OCI-LY3 (cell line): Measurements from ENCODE around the gene IQSEC1.

Experiments used
- H2AFZ ChIP-seq: fragments of 200-600, 300-600 bp; shearing (Covaris generic); 2 replicates; pipeline ENCODE4 v1.6.0; 2014; ENCODE audit warnings: antibody characterized with exemption, low read depth, low read length
- H3K27ac ChIP-seq: fragments of 200-600, 300-600 bp; sonication (generic); 2 replicates; pipeline ENCODE4 v1.5.1; 2014; ENCODE audit warnings: mild to moderate bottlenecking, low read length, moderate library complexity, mixed read lengths
- H3K27me3 ChIP-seq: fragments of 200-600, 300-600 bp; sonication (generic); 2 replicates; pipeline ENCODE4 v1.6.1; 2014; ENCODE audit warnings: low read depth, low read length, mixed read lengths
- H3K36me3 ChIP-seq: fragments of 200-600, 300-600 bp; sonication (generic); replicated peaks from 2 replicates; pipeline ENCODE3; 2014; ENCODE audit warnings: low read depth, low read length, mixed read lengths
- H3K4me1 ChIP-seq: fragments of 300-600, 200-600 bp; sonication (generic); 2 replicates; pipeline ENCODE4 v1.6.1; 2014; ENCODE audit warnings: low read length, mixed read lengths
- H3K4me2 ChIP-seq: fragments of 200-600, 300-600 bp; sonication (generic); 2 replicates; pipeline ENCODE4 v1.6.1; 2014; ENCODE audit warnings: low read length, mixed read lengths
- H3K4me3 ChIP-seq: fragments of 300-600, 200-600 bp; sonication (generic); 2 replicates; pipeline ENCODE4 v1.5.1; 2014; ENCODE audit warnings: antibody characterized with exemption, mild to moderate bottlenecking, low read length, moderate library complexity
- H3K79me2 ChIP-seq: fragments of 300-600, 200-600 bp; shearing (Covaris generic); 2 replicates; pipeline ENCODE4 v1.6.1; 2014; ENCODE audit warnings: mild to moderate bottlenecking, low read length, mixed read lengths
- H3K9ac ChIP-seq: fragments of 300-600, 200-600 bp; shearing (Covaris generic); 2 replicates; pipeline ENCODE4 v1.6.0; 2014; ENCODE audit warnings: mild to moderate bottlenecking, low read length, moderate library complexity
- H3K9me3 ChIP-seq: fragments of 200-600, 300-600 bp; shearing (Covaris generic); 2 replicates; pipeline ENCODE4 v1.6.1; 2014; ENCODE audit warnings: low read length, mixed read lengths; ENCODE audit not compliant: insufficient read depth
- H4K20me1 ChIP-seq: fragments of 200-600, 300-600 bp; sonication (generic); 2 replicates; pipeline ENCODE4 v1.6.1; 2016; ENCODE audit warnings: low read length, mixed read lengths; ENCODE audit not compliant: insufficient read depth
- EZH2phosphoT487 ChIP-seq: fragments of 200-600 bp; shearing (Covaris generic); IDR thresholded peaks from 2 replicates; pipeline ENCODE4 v1.6.1; 2018; ENCODE audit warnings: antibody characterized with exemption, mixed run types, low read depth
- TF ChIP-seq, protein P1 (sequence below): fragments of 200-600, 300-600 bp; sonication (generic); IDR thresholded peaks from 2 replicates; pipeline ENCODE4 v1.5.1; 2014; ENCODE audit warnings: antibody characterized with exemption, low read length, low read depth

Gene IQSEC1

DNA sequence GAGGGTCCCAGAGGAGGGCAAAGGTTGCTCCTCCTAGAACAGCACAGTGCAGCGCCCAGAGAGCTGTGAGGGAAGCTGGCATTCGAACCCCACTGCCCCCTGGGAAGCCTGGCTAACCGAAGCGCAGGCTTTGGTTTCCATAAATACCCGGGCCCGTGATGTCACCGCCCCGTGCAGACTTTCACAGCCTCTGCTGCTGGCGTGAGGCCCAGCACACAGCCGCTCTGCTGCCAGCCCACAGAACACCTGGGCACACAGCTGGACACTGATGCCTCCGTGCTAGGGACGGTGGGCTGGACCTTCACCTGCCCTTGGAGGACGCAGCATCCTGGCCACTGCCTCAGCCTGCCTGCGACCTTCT, 1.0 kb downstream of the IQSEC1 start:
- TF ChIP-seq, protein P1, sequence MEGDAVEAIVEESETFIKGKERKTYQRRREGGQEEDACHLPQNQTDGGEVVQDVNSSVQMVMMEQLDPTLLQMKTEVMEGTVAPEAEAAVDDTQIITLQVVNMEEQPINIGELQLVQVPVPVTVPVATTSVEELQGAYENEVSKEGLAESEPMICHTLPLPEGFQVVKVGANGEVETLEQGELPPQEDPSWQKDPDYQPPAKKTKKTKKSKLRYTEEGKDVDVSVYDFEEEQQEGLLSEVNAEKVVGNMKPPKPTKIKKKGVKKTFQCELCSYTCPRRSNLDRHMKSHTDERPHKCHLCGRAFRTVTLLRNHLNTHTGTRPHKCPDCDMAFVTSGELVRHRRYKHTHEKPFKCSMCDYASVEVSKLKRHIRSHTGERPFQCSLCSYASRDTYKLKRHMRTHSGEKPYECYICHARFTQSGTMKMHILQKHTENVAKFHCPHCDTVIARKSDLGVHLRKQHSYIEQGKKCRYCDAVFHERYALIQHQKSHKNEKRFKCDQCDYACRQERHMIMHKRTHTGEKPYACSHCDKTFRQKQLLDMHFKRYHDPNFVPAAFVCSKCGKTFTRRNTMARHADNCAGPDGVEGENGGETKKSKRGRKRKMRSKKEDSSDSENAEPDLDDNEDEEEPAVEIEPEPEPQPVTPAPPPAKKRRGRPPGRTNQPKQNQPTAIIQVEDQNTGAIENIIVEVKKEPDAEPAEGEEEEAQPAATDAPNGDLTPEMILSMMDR, result no peak
- TF ChIP-seq EZH2phosphoT487, result no peak
- H3K4me1 ChIP-seq, result peaks cover 30% of the 10 kb centered on the region
- H3K4me2 ChIP-seq, result peak overlapping the region; percentile 93
- peak overlapping the region; percentile 63; the same call in 1 of the 2 replicates for H2AFZ ChIP-seq
- H3K9ac ChIP-seq, result peak overlapping the region; percentile 37
- H3K79me2 ChIP-seq, result no peaks in the 10 kb centered on the region
- no peaks in the 10 kb centered on the region for H3K9me3 ChIP-seq
- H3K36me3 ChIP-seq, result no peaks in the 10 kb centered on the region
- H3K27ac ChIP-seq, result no peak overlapping the region
- H4K20me1 ChIP-seq, result no peaks in the 10 kb centered on the region
- peak overlapping the region; percentile 70 for H3K4me3 ChIP-seq
- peaks cover 45% of the 10 kb centered on the region for H3K27me3 ChIP-seq

DNA sequence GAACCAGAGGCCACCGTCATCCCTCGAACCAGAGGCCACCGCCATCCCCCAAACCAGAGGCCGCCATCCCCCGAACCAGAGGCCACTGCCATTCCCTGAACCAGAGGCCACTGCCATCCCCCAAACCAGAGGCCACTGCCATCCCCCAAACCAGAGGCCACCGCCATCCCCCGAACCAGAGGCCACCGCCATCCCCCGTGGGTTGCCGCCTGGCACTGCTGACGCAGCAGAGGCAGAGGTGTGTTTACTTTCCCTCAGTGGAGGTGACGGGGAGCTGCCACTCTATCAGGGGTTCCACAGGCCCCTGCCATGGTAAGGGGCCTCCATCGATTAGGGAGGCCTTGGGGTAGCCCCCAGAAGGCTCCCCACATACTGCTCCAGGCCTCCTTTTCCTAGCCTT, 1.5 kb downstream of the IQSEC1 start:
- Histone ChIP-seq H3K79me2 (no peaks in the 10 kb centered on the region), H3K4me3 (peak overlapping the region; percentile 70), H3K9ac (peak overlapping the region; percentile 37; the same call in 1 of the 2 replicates), H2AFZ (no peak overlapping the region; the same call in 1 of the 2 replicates), H3K36me3 (no peaks in the 10 kb centered on the region), H3K27me3 (peaks cover 40% of the 10 kb centered on the region), H3K9me3 (no peaks in the 10 kb centered on the region), H4K20me1 (no peaks in the 10 kb centered on the region), H3K4me1 (peaks cover 29% of the 10 kb centered on the region), H3K4me2 (peak overlapping the region; percentile 93), H3K27ac (no peak overlapping the region)
- TF ChIP-seq EZH2phosphoT487, result no peak
- TF ChIP-seq, protein P1, result no peak

DNA sequence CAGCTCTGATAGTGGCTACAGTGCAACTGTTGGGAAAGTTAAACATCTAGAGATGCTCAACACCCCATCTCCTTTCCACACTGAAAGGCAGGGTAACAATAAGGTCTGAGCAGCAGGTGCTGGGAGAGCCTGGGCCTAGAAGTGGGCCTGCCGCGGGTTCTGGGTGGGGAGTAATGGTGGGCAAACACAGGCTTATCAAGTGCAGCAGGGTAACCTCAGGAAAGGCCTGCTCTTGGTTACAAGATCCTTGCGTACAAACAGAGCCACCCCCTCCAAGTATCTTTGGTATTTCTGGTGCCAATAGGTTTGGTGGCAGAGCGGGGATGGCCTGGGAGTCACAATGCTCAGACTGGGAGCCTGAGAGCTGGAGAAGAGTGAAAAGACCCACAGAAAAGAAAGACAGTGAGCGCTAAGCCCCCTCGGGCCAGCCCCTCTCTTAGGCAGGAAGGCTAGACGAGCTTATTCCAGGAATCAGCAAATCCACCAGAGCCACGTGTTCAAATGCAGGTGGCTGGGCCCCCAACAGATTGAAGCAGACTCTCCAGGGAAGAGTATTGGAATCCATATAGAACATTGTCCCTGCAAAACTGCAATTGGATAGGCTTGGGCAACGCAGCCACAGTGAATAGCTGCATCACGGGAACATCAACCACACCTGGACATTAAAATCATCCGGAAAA, 2.7 kb downstream of the IQSEC1 start:
- Histone ChIP-seq H3K27me3 (peaks cover 29% of the 10 kb centered on the region), H3K9me3 (no peaks in the 10 kb centered on the region), H3K79me2 (no peaks in the 10 kb centered on the region), H4K20me1 (no peaks in the 10 kb centered on the region), H3K9ac (no peak overlapping the region), H3K4me1 (peaks cover 29% of the 10 kb centered on the region), H3K36me3 (no peaks in the 10 kb centered on the region), H2AFZ (no peak overlapping the region), H3K27ac (no peak overlapping the region), H3K4me3 (no peak overlapping the region), H3K4me2 (no peak overlapping the region)
- TF ChIP-seq, protein P1, result no peak
- no peak for TF ChIP-seq EZH2phosphoT487

DNA sequence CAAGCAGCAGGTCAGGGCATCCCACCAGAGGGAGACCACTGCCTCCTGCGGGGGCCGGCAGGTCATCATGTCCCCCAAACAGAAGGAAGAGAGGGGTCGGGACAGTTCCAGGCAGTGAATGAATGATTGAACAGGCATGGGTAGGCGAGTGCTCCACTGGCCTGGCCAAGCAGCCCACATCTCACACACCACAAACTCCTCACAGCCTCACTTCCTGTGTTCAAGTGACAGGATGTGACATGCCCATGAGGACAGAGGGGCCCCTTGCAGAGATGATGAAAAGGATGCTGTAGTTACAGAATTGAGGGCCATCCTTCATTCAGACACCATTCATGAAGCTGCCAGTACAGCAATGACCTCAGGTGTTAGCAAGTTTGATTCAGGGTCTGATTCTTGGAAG, 3.7 kb downstream of the IQSEC1 start:
- Histone ChIP-seq H3K4me2 (no peak overlapping the region), H3K4me1 (peaks cover 29% of the 10 kb centered on the region), H3K9ac (no peak overlapping the region), H2AFZ (0 out of 2 replicates have a peak overlapping the region, but pooled peaks have one; percentile 1), H3K27me3 (peaks cover 18% of the 10 kb centered on the region), H3K79me2 (no peaks in the 10 kb centered on the region), H3K36me3 (no peaks in the 10 kb centered on the region), H4K20me1 (no peaks in the 10 kb centered on the region), H3K9me3 (no peaks in the 10 kb centered on the region), H3K27ac (no peak overlapping the region), H3K4me3 (no peak overlapping the region)
- TF ChIP-seq, protein P1, result no peak
- no peak for TF ChIP-seq EZH2phosphoT487
